ENCODE data around the gene S100A2. TPM values are rescaled to one million over a fixed set of nuclear protein-coding genes. Genes with fewer than 3 reads are reported as not detected.
"Not testable (repeated sequence)": the region's sequence is repeated elsewhere in the genome, so short reads cannot be mapped to it uniquely, and the experiment has no call there.

Gene S100A2
- total RNA-seq, 1 donor from 2014 or later = 4,166 TPM

GRCh38 chr1:153527683-153528040, 38.0 kb downstream of the S100A2 start:
- ATAC-seq = no peak

- peak; percentile 92 for ATAC-seq
Measured at GRCh38 chr1:153527023-153527682, 38.5 kb downstream of the S100A2 start.

- ATAC-seq = peak; percentile 68
Measured at GRCh38 chr1:153526132-153526543, 39.5 kb downstream of the S100A2 start.

GRCh38 chr1:153525088-153525728, 40.4 kb downstream of the S100A2 start:
- ATAC-seq = peak; percentile 22

- ATAC-seq = not testable (repeated sequence)
Measured at GRCh38 chr1:153522353-153523048, 43.1 kb downstream of the S100A2 start.

- not testable (repeated sequence) for ATAC-seq
Measured at GRCh38 chr1:153521808-153522207, 43.8 kb downstream of the S100A2 start.

- no peak for ATAC-seq
Measured at GRCh38 chr1:153520818-153521476, 44.7 kb downstream of the S100A2 start.

GRCh38 chr1:153520137-153520691, 45.4 kb downstream of the S100A2 start:
- ATAC-seq = not testable (repeated sequence)

GRCh38 chr1:153519242-153519641, 46.4 kb downstream of the S100A2 start:
- no peak for ATAC-seq

- ATAC-seq = peak; percentile 97
Measured at GRCh38 chr1:153515504-153516394, 49.9 kb downstream of the S100A2 start.

- ATAC-seq = no peak
Measured at GRCh38 chr1:153513666-153514065, 52.0 kb downstream of the S100A2 start.

GRCh38 chr1:153513023-153513422, 52.6 kb downstream of the S100A2 start:
- ATAC-seq = no peak

Other genes starting within 250 kb of the S100A2 start
- gene PGLYRP4, start 217.0 kb downstream of the S100A2 start, total RNA-seq = 14.5 TPM
- 34,355 TPM for gene S100A9, start 208.0 kb downstream of the S100A2 start, total RNA-seq
- 65.2 TPM for gene S100A12, start 190.2 kb downstream of the S100A2 start, total RNA-seq
- 27,439 TPM for gene S100A8, start 174.8 kb downstream of the S100A2 start, total RNA-seq
- 24.6 TPM for gene S100A7A, start 149.3 kb downstream of the S100A2 start, total RNA-seq
- 5,647 TPM for gene S100A7, start 105.2 kb downstream of the S100A2 start, total RNA-seq
- gene S100A6, start 29.9 kb downstream of the S100A2 start, total RNA-seq = 976 TPM
- not detected for gene S100A5, start 24.9 kb downstream of the S100A2 start, total RNA-seq
- gene S100A4, start 20.0 kb downstream of the S100A2 start, total RNA-seq = 36.0 TPM
- 9.6 TPM for gene S100A3, start 16.6 kb downstream of the S100A2 start, total RNA-seq
- 1,290 TPM for gene S100A16, start 47.3 kb upstream of the S100A2 start, total RNA-seq
- 1,938 TPM for gene S100A14, start 50.5 kb upstream of the S100A2 start, total RNA-seq
- 52.5 TPM for gene S100A13, start 61.7 kb upstream of the S100A2 start, total RNA-seq
- 0.44 TPM for gene S100A1, start 62.6 kb upstream of the S100A2 start, total RNA-seq
- 44.0 TPM for gene CHTOP, start 68.2 kb upstream of the S100A2 start, total RNA-seq
- gene SNAPIN, start 92.9 kb upstream of the S100A2 start, total RNA-seq = 32.0 TPM
- 131 TPM for gene ILF2, start 105.1 kb upstream of the S100A2 start, total RNA-seq
- 1.8 TPM for gene NPR1, start 112.8 kb upstream of the S100A2 start, total RNA-seq
- gene INTS3, start 162.2 kb upstream of the S100A2 start, total RNA-seq = 22.5 TPM
- 16.1 TPM for gene SLC27A3, start 209.6 kb upstream of the S100A2 start, total RNA-seq